ENCODE measurements around the gene TPCN1.
"Not testable (repeated sequence)": the region's sequence is repeated elsewhere in the genome, so short reads cannot be mapped to it uniquely, and the experiment has no call there.

Gene TPCN1

GRCh38 chr12:113196990-113197389 is 24.3 kb upstream of the TPCN1 start:
- no peak for DNase-seq (ENCODE audit: low read depth, low spot score)

GRCh38 chr12:113197518-113198077 is 23.7 kb upstream of the TPCN1 start:
- DNase-seq (ENCODE audit: low read depth, low spot score): no peak

GRCh38 chr12:113198296-113198695 is 23.0 kb upstream of the TPCN1 start:
- no peak for DNase-seq (ENCODE audit: low read depth, low spot score)

- no peak for DNase-seq (ENCODE audit: low read depth, low spot score)
Measured at GRCh38 chr12:113200021-113200797, 21.1 kb upstream of the TPCN1 start.

DNA sequence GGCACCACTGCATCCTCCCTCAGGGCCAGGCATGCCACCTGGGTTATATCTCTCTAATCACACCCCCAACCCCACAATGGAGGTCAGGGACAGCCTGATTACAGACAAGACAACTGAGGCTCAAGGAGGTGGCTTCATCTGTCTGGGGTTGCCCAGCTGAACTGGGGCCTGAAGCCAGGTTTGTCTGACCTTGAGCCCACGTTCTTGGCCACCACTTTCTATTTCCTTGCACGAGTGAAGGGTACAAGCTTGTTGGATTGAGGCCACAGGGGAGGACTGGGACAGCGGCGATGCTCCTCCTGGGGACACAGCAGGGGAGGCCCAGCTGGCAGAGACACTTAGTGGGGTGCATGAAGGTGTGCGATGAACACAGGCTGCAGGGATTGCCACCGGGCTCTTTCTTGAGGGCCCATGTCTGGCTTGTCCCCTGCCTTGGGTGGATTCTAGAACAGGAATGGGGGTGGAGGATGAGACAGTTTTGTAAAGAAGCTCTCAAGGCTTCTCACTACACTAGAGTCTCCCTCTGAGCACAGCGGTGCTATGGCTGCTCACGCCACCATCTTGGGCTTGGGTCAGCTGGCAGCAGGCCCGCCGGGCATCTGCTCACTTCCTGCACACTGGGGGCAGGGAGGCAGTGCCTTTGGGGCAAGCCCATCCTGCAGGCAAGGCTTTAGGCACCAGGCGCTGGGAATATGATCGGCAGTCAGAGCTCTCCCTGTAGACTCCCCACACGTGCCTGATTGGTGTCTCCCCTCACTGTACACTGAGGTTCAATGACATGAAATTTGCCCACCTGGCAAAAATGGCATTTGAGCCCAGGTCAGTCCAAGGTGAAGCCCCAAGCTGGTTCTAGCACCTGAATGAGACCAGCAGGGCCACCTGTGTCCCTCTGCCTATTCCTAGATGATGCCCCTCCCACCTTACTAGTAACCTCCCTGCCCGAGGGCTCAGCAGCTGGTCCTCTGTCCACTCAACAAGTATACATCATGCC is 19.8 kb upstream of the TPCN1 start:
- DNase-seq (ENCODE audit: low read depth, low spot score): no peak

DNA sequence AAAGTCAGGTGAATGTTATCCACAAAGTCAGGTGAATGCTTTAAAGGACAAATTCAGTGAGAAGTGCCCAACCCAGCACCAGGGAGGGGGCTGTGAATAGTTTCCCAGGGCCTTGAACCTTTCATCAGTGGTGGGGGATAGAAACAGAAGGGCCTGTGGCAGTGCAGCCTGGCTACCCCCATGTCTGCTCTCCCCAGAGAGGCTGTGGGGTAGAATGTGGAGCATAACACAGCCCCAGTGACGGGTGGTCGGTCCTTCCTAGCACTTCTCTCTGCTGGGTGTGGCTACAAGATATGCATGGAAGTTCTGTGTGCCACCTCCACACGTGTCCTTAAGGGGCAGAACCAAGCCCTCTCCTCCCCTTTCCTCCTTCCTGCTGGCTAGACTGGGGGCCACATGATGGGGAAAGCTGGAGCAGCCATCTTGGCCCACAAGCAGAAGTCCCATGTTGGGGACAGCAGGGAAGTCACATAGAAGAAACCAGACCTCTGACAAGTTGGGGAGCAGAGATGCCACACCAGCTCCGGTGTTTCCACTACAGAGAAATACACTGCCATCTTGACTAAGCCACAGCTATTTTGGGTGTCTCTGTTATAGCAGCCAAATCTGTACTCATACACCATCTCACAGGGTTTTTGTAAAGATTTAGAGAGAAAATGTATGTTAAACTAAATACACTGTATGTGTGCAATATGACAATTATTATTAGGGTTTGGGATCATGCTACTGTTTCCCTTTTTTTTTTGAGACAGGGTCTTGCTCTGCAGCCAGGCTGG is 18.8 kb upstream of the TPCN1 start:
- DNase-seq (ENCODE audit: low read depth, low spot score): no peak

GRCh38 chr12:113203852-113204760 is 17.2 kb upstream of the TPCN1 start:
- no peak for DNase-seq (ENCODE audit: low read depth, low spot score)

GRCh38 chr12:113204804-113205203 is 16.5 kb upstream of the TPCN1 start:
- DNase-seq (ENCODE audit: low read depth, low spot score): no peak

DNA sequence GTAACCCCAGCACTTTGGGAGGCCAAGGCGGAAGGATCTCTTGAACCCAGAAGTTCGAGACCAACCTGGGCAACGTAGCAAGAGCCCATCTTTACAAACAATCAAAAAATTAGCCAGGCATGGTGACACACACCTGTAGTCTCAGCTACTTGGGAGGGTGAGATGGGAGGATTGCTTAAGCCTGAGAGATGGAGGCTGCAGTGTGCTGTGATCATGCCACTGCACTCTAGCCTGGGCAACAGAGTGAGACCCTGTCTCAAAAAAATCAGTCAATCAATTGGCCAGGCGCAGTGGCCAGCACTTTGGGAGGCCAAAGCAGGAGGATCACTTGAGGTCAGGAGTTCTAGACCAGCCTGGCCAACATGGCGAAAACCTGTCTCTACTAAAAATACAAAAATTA is 14.5 kb upstream of the TPCN1 start:
- not testable (repeated sequence) for DNase-seq (ENCODE audit: low read depth, low spot score)

DNA sequence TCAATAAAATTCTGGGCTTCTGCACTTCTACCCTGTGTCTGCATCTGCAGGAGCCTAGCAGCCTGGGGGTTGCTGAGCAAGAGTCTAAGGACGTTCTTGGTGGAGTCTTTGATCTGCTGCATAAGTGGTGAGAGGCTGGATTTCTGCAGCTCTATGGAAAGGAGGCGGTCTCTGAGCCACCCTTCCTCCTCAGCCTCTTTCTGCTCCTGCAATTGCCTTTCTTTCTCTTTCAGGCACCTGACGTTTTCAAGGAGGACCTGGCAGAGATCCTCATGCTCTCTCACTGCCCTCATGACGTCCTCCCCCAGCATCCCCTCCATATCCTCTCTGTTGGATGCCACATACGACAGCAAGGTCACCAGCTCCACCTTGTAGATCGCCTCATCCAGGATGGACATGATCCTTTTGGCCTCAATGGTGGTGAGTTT is 13.6 kb upstream of the TPCN1 start:
- no peak for DNase-seq (ENCODE audit: low read depth, low spot score)

GRCh38 chr12:113208041-113208934 is 13.0 kb upstream of the TPCN1 start:
- DNase-seq (ENCODE audit: low read depth, low spot score): no peak

DNA sequence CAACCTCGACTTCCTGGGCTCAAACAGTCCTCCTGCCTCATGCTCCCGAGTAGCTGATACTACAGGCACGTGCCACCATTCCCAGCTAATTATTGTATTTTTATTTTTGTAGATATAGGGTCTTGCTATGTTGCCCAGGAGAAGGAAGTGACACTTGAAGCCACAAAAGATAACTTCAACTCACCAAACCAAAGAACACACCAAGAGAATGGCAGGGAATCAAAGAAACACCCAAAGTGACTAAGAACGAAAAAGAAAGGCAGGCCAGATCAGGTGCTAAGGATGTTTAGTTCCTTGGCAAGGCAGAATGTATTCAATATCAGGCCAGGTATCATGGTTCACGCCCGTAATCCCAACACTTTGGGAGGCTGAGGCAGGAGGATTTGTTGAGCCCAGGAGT is 10.1 kb upstream of the TPCN1 start:
- no peak for DNase-seq (ENCODE audit: low read depth, low spot score)

DNA sequence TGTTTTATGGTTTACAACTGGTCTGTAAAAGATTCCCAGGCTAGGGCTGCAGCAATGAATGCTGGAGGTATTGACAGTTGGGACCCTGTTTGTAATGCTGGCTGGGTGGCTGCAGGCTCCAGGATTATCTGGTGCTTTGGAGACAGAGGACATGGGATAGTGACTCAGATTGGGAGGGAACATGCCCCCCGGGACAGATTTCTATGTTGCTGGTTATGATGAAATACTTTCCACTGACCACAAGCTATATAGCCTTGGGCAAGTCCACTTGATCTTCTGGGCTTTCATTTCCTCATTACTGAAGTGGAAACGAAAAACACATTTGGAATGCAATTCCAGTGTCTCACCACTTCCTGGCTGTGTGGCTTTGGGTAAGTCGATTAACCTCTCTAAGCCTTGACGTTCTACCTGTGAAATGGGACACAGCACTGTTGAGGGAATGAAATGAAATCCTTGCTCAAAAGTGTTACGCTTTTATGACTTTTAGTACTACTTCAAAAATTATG is 6.3 kb upstream of the TPCN1 start:
- no peak for DNase-seq (ENCODE audit: low read depth, low spot score)

- no peak for DNase-seq (ENCODE audit: low read depth, low spot score)
Measured at GRCh38 chr12:113216027-113216426, 5.2 kb upstream of the TPCN1 start.

DNA sequence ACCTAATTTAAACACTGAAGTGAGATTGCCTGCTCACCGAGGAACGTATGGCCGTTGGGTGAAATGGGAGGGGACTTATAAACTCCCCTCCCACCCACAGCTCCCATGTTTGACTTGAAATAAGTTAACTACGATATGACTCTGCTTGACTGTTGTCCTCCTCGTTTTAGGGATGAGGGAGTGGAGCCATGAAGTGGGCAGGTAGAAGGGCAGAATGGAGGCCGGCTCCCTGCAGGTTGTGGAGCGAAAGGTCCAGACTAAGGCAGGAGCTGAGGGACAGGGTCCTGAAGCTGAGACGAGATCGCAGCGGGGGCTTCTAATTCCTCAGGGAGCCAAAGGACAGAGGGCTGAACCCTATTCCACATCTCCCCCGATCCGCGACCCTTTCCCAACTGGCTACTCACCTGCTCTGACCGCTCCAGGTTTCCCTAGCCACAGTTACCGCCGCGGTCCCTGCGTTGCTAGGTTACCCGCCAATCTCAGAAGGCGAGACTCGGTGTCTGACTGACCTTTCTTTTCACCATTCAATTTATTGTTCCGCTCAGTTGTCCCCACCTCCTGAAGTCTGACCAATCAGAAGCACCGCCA is 577 bp upstream of the TPCN1 start:
- DNase-seq (ENCODE audit: low read depth, low spot score): no peak

GRCh38 chr12:113221997-113222729 is 899 bp downstream of the TPCN1 start:
- no peak for DNase-seq (ENCODE audit: low read depth, low spot score)

GRCh38 chr12:113222730-113223531 is 1.7 kb downstream of the TPCN1 start:
- no peak for DNase-seq (ENCODE audit: low read depth, low spot score)
